HTR-8/SVneo (cell line): ENCODE results near the gene MAGEA9.
"Not testable (repeated sequence)": the region's sequence is repeated elsewhere in the genome, so short reads cannot be mapped to it uniquely, and the experiment has no call there.

Experiments used
- DNase-seq: peaks from one replicate; pipeline ENCODE4 v3.0.0; 2011; ENCODE audit warnings: low spot score, mixed read lengths; ENCODE audit not compliant: insufficient read length
- FAIRE-seq: peaks from 2 replicates; lab custom pipeline; 2011; peaks lifted over from hg19 to GRCh38; lab: Jason Lieb, UNC

Gene MAGEA9, protein sequence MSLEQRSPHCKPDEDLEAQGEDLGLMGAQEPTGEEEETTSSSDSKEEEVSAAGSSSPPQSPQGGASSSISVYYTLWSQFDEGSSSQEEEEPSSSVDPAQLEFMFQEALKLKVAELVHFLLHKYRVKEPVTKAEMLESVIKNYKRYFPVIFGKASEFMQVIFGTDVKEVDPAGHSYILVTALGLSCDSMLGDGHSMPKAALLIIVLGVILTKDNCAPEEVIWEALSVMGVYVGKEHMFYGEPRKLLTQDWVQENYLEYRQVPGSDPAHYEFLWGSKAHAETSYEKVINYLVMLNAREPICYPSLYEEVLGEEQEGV

DNA sequence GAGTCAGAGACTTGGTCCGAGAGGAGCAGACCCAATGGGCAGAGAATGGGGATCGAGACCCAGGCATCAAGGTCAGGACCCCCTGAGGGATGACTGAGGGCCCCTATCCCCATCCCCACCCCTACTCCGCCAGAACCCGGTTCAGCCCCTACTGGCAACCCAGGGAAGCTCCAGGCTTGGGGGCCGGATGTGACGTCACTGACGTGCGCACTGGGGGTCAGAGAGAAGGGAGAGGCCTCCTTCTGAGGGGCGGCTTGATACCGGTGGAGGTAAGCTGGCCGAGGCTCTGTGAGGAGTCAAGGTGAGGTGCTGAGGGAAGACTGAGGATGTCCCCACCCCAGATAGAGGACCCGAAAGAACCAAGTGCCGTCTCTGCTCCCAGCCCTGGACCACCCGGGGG lies at the start of gene MAGEA9:
Gene MAGEA9, plus strand, starts transcription at position 204 of the 400 bp plus-strand sequence. CDS start 4,281 bp downstream, outside the sequence.
- not testable (repeated sequence) for FAIRE-seq, DNase-seq

DNA sequence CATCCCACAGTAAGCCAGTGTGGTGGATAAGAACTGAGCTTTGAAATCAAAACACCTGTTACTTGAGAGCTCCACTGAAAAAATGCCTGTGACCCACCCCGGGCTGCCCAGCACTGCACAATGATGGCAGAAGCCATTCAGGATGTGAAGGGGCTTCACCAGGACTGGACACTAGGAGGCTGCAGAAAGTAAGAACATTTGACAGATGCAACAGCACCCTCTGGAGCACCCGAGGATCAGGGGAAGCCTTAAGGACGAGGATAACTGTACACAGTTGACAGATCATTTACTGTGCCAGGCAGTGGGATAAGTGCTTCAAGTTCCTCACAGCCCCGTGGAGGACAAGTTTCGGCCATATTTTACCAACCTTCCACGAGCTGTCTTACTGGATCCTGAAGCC lies 39.5 kb upstream of the MAGEA9 start:
- not testable (repeated sequence) for DNase-seq, FAIRE-seq

DNA sequence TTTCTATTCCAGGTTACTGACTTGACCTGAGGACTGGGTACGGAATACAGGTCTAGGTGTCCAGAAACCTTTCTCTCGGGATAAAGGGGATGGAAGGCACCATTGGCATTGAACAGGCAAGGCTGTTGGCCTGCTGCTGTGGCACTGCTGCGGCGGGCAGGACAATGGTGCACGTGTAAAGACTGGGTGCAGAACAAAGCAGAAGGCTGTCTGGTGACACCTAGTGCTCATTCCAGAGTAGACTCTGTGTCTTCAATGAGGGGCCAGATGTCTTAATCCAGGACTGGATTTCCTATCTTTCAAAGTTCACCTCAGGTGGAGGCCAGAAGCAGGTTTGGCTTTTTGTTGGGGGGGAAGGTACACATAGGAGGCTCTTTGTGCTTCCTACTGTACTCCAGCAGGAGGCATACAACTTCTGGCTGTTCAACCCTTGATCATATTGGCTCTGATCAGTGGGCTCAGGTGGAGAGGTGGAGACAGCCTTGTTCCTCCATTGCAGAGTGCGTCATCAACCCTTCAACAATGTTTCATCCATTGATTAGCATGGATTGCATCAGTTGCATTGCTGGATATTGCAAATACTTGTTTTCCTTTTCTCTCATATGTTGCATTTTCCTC lies 35.2 kb upstream of the MAGEA9 start:
- not testable (repeated sequence) for DNase-seq

GRCh38 chrX:149757206-149758067 lies 24.3 kb upstream of the MAGEA9 start:
- no peak for FAIRE-seq
- DNase-seq: no peak

More for the DNA sequence above, 35.2 kb upstream of the MAGEA9 start:
- not testable (repeated sequence) for FAIRE-seq

DNA sequence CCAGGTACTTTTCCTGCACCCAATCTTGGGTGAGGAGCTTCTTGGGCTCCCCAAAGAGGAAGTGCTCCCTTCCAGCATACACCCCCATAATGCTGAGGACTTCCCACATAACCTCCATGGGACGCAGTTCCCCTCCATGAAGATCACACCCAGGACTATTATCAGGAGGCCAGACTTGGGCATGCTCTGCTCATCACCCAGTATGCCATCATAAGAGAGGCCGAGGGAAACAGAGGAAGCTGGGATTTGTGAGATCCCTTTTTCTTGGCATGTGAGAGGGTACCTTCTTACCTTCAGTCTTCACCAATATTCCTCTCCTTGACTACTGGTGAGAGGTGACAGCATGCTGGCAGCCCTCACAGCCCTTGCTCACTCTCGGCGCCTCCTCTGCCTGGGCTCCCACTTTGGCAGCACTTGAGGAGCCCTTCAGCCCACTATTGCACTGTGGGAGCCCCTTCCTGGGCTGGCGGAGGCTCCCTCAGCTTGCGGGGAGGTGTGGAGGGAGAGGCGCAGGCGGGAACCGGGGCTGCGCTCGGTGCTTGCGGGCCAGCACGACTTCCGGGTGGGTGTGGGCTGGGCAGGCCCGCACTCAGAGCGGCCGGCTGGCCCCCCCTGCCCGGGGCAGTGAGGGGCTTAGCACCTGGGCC lies 23.5 kb upstream of the MAGEA9 start:
- FAIRE-seq: no peak
- no peak for DNase-seq

DNA sequence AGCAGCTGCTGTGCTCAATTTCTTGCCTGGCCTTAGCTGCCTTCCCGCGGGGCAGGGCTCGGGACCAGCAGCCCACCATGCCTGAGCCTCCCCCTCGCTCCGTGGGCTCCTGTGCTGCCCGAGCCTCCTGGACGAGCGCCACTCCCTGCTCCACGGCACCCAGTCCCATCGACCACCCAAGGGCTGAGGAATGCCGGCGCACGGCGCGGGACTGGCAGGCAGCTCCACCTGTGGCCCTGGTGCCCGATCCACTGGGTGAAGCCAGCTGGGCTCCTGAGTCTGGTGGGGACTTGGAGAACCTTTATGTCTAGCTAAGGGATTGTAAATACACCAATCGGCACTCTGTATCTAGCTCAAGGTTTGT lies 23.0 kb upstream of the MAGEA9 start:
- FAIRE-seq, DNase-seq: not testable (repeated sequence)

GRCh38 chrX:149759824-149760223 lies 21.9 kb upstream of the MAGEA9 start:
- DNase-seq (no peak), FAIRE-seq (no peak)

GRCh38 chrX:149760965-149761364 lies 20.8 kb upstream of the MAGEA9 start:
- no peak for FAIRE-seq

DNA sequence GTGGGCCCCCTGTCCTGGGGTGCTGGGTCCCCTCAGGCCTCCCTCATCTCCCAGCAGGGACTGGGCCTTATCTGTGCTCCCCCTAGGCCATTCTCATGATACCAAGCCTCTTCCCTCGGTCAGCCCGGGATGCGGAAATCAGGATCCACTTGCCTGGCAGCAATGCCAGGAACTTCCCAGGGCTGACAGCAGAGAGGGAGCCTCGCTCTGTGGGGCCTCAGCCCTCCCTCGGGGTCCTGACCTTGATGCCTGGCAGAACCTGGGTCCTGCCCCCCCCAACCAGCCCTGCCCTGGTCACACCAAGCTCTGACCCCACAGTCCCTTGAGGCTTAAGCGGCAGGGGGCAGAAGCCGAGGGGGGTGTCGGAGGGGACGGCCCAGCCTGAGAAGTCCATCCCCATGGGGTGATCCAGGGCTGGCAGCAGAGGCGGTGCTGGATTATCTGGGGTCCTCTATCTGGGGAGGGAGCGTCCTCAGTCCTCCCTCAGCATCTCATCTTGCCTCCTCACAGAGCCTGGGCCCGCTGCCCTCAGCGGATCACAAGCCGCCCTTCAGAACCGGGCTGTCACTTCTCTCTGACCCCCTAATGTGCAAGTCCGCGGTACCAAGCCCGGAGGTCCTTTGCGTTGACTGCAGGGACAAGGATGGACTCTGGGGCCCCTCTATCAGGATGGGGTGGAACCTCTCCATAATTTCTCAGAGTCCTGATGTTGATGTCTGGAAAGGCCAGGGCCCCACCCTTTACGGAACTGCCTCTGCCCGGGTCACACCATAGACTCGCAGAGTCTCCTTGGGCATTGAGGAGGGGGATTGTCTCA lies 19.7 kb upstream of the MAGEA9 start:
- not testable (repeated sequence) for FAIRE-seq, DNase-seq

More at GRCh38 chrX:149760965-149761364, 20.8 kb upstream of the MAGEA9 start:
- DNase-seq: no peak

DNA sequence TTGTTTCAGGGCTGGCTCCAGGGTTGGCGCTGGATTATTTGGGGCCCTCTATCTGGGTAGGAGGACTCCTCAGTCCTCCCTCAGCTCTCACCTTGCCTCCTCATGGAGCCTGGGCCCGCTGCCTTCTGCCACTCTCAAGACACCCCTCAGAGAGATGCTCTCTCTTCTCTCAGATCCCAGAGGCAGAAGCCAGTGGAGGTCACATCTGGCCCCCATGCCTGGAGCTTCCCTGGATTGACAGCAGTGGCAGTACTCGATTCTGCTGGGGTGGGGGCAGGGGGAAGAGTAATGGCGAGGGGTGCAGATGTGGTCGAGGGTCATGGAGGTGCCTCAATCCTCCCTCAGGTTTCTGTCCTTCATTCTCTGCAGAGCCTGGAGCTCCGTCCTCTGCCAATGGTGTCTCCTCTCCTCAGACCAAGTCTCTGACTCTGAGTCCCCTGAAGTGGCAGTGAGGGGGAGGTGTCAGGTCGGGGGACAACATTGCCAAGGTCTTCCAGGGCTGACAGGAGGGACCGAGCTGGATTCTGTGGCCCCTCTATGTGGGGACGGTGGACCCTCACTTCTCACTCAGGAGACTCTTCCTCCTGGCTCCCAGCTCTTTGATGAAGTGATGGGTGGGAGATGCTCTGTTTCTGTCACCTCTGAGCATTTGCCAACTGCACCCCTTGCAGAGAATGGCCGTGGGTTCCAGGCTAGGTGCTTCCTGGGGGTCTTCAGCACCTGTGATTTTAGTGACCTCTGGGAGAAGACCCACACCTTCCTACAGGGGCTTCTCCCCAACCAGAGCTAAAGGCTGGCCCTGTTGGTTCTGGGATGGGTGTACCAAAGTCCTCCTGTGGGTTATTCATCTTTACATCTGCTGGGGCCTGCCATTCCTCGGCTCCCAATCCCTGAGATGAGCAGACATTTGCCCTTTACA lies 18.8 kb upstream of the MAGEA9 start:
- DNase-seq: no peak
- FAIRE-seq: no peak

GRCh38 chrX:149770344-149770743 lies 11.4 kb upstream of the MAGEA9 start:
- not testable (repeated sequence) for FAIRE-seq, DNase-seq

GRCh38 chrX:149773026-149773425 lies 8.7 kb upstream of the MAGEA9 start:
- not testable (repeated sequence) for FAIRE-seq, DNase-seq

DNA sequence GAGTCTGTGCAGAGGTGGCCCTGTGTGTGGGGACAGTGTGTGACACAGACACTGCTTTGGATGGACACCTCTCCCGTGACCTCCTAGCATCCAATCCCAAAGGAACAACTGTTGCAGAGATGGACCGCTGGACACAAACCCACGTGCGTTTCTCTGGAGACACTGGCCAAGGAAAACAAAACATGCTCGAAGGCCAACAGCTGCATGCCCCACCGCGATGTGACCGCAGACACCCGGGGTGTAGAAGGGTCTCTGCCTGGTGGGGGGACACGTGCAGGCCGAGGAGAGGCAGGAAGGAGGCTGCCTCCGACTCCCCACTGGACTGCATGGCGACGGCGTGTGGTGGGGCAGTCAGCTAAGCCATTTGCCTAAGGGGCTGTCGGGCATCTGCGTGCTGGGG lies 8.0 kb upstream of the MAGEA9 start, which contains the start of gene HSFX1:
Gene HSFX1, plus strand, starts transcription at position 301 of the 400 bp plus-strand sequence. CDS start 614 bp downstream, outside the sequence.
- FAIRE-seq, DNase-seq: not testable (repeated sequence)

GRCh38 chrX:149777999-149778398 lies 3.7 kb upstream of the MAGEA9 start:
- FAIRE-seq, DNase-seq: not testable (repeated sequence)

- not testable (repeated sequence) for FAIRE-seq, DNase-seq
These were observed 13.8 kb downstream of the MAGEA9 start for GRCh38 chrX:149795531-149795930.

- no peak for FAIRE-seq
These were observed 17.5 kb downstream of the MAGEA9 start for GRCh38 chrX:149799095-149799714.

GRCh38 chrX:149799938-149800337 lies 18.2 kb downstream of the MAGEA9 start:
- no peak for FAIRE-seq
- DNase-seq: no peak

More at GRCh38 chrX:149799095-149799714, 17.5 kb downstream of the MAGEA9 start:
- no peak for DNase-seq
